ENCODE measurements around the gene SPATS2. TPM values are rescaled to one million over a fixed set of nuclear protein-coding genes. Genes with fewer than 3 reads are reported as not detected.

SPATS2 gene
- total RNA-seq, 1 donor from 2014 or later, result 46.3 TPM

DNA sequence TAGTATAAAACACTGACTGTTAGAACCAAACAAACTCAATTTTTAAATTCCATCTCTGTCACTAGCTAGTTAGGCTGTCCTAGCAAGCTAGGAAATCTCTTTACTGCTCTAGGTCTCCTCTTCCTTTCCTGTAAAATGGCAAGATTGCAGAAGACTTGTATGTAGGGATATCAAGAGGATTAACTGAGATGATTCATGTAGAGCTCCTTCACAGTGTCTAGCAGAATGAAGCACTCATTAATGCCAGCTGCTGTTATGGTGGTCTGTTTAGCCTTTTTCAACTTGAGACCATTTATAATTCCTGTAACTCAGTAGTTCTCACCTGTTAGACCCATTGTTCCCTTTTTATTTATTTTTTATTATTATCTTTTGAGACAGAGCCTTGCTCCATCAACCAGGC lies 103.7 kb downstream of the SPATS2 start:
- H3K27me3 ChIP-seq (ENCODE audit: insufficient read depth, low read length), result no peaks in the 10 kb centered on the region
- H3K79me2 ChIP-seq (ENCODE audit: insufficient read depth, low read length), result peaks cover 28% of the 10 kb centered on the region
- Mint-ChIP-seq H3K4me3 (ENCODE audit: unreplicated experiment) (no peak overlapping the region), H3K9me3 (ENCODE audit: unreplicated experiment) (no peaks in the 10 kb centered on the region), H3K27me3 (ENCODE audit: low read depth, unreplicated experiment) (no peaks in the 10 kb centered on the region), H3K36me3 (ENCODE audit: low read depth, unreplicated experiment) (peaks cover 2% of the 10 kb centered on the region), H3K27ac (ENCODE audit: unreplicated experiment) (no peak overlapping the region), H3K4me1 (ENCODE audit: low read depth, unreplicated experiment) (no peaks in the 10 kb centered on the region)
- DNase-seq (ENCODE audit: low read depth) (no peak), FAIRE-seq (no peak)
- no peak for TF ChIP-seq EZH2 (IDR thresholded peaks at IDR 0.05; ENCODE audit: insufficient read depth, low read length)
- TF ChIP-seq, protein P1, sequence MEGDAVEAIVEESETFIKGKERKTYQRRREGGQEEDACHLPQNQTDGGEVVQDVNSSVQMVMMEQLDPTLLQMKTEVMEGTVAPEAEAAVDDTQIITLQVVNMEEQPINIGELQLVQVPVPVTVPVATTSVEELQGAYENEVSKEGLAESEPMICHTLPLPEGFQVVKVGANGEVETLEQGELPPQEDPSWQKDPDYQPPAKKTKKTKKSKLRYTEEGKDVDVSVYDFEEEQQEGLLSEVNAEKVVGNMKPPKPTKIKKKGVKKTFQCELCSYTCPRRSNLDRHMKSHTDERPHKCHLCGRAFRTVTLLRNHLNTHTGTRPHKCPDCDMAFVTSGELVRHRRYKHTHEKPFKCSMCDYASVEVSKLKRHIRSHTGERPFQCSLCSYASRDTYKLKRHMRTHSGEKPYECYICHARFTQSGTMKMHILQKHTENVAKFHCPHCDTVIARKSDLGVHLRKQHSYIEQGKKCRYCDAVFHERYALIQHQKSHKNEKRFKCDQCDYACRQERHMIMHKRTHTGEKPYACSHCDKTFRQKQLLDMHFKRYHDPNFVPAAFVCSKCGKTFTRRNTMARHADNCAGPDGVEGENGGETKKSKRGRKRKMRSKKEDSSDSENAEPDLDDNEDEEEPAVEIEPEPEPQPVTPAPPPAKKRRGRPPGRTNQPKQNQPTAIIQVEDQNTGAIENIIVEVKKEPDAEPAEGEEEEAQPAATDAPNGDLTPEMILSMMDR (IDR thresholded peaks at IDR 0.05; ENCODE audit: insufficient read depth, low read depth, low read length), result no peak
- no peak overlapping the region for H3K4me2 ChIP-seq (ENCODE audit: low read length)
- H2AFZ ChIP-seq (ENCODE audit: low read depth, low read length), result no peak overlapping the region
- H3K27ac ChIP-seq (ENCODE audit: low read depth, low read length), result no peak overlapping the region
- H3K9me3 ChIP-seq (ENCODE audit: insufficient read depth, low read depth, low read length), result no peaks in the 10 kb centered on the region
- H4K20me1 ChIP-seq (ENCODE audit: insufficient read depth, low read length), result peaks cover 39% of the 10 kb centered on the region
- no peak overlapping the region for H3K9ac ChIP-seq (ENCODE audit: low read length)
- no peaks in the 10 kb centered on the region for H3K36me3 ChIP-seq (ENCODE audit: insufficient read depth, low read length)
- no peaks in the 10 kb centered on the region for H3K4me1 ChIP-seq (ENCODE audit: insufficient read depth, low read length)
- no peak overlapping the region for H3K4me3 ChIP-seq (ENCODE audit: insufficient read depth, low read depth, low read length)

DNA sequence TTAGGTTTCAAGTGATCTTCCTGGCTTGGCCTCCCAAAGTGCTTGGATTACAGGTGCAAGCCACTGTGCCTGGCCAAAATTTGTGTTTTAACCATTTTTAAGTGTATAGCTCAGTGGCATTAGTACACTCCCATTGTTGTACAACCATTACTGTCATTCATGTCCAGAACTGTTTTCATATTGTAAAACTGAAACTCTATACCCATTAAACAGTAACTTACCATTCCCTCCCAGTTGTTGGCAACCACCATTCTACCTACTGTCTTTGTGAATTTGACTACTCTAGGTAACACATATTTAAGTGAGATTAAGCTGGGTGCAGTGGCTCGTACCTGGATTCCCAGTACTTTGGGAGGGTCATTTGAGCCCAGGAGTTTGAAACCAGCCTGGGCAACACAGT lies 104.3 kb downstream of the SPATS2 start:
- Histone ChIP-seq H3K4me2 (ENCODE audit: low read length) (no peak overlapping the region), H3K79me2 (ENCODE audit: insufficient read depth, low read length) (peaks cover 28% of the 10 kb centered on the region), H2AFZ (ENCODE audit: low read depth, low read length) (no peak overlapping the region), H3K4me1 (ENCODE audit: insufficient read depth, low read length) (no peaks in the 10 kb centered on the region), H3K4me3 (ENCODE audit: insufficient read depth, low read depth, low read length) (no peak overlapping the region), H4K20me1 (ENCODE audit: insufficient read depth, low read length) (peaks cover 39% of the 10 kb centered on the region), H3K36me3 (ENCODE audit: insufficient read depth, low read length) (no peaks in the 10 kb centered on the region), H3K9ac (ENCODE audit: low read length) (no peak overlapping the region), H3K27ac (ENCODE audit: low read depth, low read length) (no peak overlapping the region), H3K9me3 (ENCODE audit: insufficient read depth, low read depth, low read length) (no peaks in the 10 kb centered on the region), H3K27me3 (ENCODE audit: insufficient read depth, low read length) (no peaks in the 10 kb centered on the region)
- H3K4me3 Mint-ChIP-seq (ENCODE audit: unreplicated experiment), result no peak overlapping the region
- H3K27ac Mint-ChIP-seq (ENCODE audit: unreplicated experiment), result no peak overlapping the region
- H3K4me1 Mint-ChIP-seq (ENCODE audit: low read depth, unreplicated experiment), result no peaks in the 10 kb centered on the region
- FAIRE-seq, result no peak
- H3K9me3 Mint-ChIP-seq (ENCODE audit: unreplicated experiment), result no peaks in the 10 kb centered on the region
- H3K36me3 Mint-ChIP-seq (ENCODE audit: low read depth, unreplicated experiment), result peaks cover 4% of the 10 kb centered on the region
- H3K27me3 Mint-ChIP-seq (ENCODE audit: low read depth, unreplicated experiment), result no peaks in the 10 kb centered on the region
- DNase-seq (ENCODE audit: low read depth), result no peak
- TF ChIP-seq, protein P1 (IDR thresholded peaks at IDR 0.05; ENCODE audit: insufficient read depth, low read depth, low read length), result no peak
- no peak for TF ChIP-seq EZH2 (IDR thresholded peaks at IDR 0.05; ENCODE audit: insufficient read depth, low read length)

DNA sequence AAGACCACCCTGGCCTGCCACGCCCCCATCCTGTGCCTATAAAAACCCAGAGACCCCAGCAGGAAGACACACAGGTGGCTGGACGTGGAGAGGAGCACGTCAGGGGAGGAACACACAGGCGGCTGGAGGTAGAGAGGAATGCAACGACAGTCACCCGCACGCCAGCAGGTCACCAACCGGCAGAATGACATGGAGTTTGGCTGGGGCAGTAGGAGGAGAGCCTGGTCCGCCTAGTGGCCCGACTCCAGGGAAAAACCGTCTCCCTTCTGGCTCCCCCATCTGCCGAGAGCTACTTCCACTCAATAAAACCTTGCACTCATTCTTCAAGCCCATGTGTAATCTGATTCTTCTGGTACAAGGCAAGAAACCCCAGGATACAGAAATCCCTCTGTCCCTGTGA lies 108.8 kb downstream of the SPATS2 start:
- Mint-ChIP-seq H3K4me1 (ENCODE audit: low read depth, unreplicated experiment) (no peaks in the 10 kb centered on the region), H3K4me3 (ENCODE audit: unreplicated experiment) (no peak overlapping the region), H3K9me3 (ENCODE audit: unreplicated experiment) (no peaks in the 10 kb centered on the region), H3K27ac (ENCODE audit: unreplicated experiment) (no peak overlapping the region), H3K36me3 (ENCODE audit: low read depth, unreplicated experiment) (peaks cover 7% of the 10 kb centered on the region), H3K27me3 (ENCODE audit: low read depth, unreplicated experiment) (no peaks in the 10 kb centered on the region)
- Histone ChIP-seq H3K9me3 (ENCODE audit: insufficient read depth, low read depth, low read length) (no peaks in the 10 kb centered on the region), H3K27me3 (ENCODE audit: insufficient read depth, low read length) (no peaks in the 10 kb centered on the region), H4K20me1 (ENCODE audit: insufficient read depth, low read length) (peaks cover 46% of the 10 kb centered on the region), H3K4me2 (ENCODE audit: low read length) (no peak overlapping the region), H3K27ac (ENCODE audit: low read depth, low read length) (no peak overlapping the region), H3K36me3 (ENCODE audit: insufficient read depth, low read length) (no peaks in the 10 kb centered on the region), H3K4me1 (ENCODE audit: insufficient read depth, low read length) (no peaks in the 10 kb centered on the region), H3K4me3 (ENCODE audit: insufficient read depth, low read depth, low read length) (no peak overlapping the region), H2AFZ (ENCODE audit: low read depth, low read length) (no peak overlapping the region), H3K9ac (ENCODE audit: low read length) (no peak overlapping the region), H3K79me2 (ENCODE audit: insufficient read depth, low read length) (peaks cover 48% of the 10 kb centered on the region)
- DNase-seq (ENCODE audit: low read depth) (no peak), FAIRE-seq (no peak)
- TF ChIP-seq, protein P1 (IDR thresholded peaks at IDR 0.05; ENCODE audit: insufficient read depth, low read depth, low read length), result no peak
- no peak for TF ChIP-seq EZH2 (IDR thresholded peaks at IDR 0.05; ENCODE audit: insufficient read depth, low read length)
